Activated CD4-positive, alpha-beta T cell treated with anti-CD3 and anti-CD28 coated beads, Interleukin-2, amount 50 U/mL, for 16 hours (primary cell): ENCODE measurements around the gene CNKSR3.
"Not testable (repeated sequence)": the region's sequence is repeated elsewhere in the genome, so short reads cannot be mapped to it uniquely, and the experiment has no call there.

Experiments used
- DNase-seq: peaks from one replicate; pipeline ENCODE4 v3.0.0-alpha.2; 2020

Gene CNKSR3

DNA sequence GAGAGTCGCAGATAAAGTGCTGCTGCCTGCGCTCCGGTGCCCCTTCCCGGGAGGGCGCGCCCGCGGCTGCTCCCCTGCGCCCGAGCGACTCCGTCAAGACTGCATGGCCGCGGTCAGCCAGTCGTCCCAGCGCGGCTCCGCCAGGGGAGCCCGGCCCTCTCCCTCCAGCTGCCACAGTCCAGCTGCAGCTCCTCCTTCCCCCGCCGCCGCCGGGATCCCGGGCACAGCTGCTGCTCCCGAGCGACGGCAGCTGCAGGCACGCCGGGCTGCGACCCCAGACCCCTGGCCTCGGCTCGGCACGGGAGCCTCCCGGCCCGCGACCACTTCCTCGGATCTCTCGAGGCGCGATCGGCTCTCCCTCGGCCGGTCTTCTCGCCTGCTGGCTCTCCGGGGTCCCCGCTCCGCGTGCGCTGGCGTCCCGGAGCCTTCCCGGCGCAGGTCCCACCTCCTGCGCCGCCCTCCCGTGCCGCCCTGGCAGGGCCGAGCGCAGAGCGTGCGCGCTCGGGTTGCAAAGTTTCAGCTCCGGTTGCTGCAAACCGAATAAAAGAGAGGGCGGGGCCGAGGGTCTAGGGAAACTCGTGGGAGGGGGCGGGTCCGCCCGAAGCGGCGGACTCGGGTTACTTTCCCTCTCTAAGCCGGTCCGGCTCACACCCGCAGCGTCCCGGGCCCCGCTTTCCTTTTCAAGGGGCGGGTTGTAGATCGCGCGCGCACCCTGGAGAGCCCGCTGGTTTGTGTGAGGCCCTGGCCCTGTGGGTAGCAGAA, at the start of gene CNKSR3:
Gene CNKSR3, minus strand, starts transcription at position 542 of the 762 bp plus-strand sequence. CDS start 571 bp downstream, outside the sequence.
- peak; percentile 49 for DNase-seq

DNA sequence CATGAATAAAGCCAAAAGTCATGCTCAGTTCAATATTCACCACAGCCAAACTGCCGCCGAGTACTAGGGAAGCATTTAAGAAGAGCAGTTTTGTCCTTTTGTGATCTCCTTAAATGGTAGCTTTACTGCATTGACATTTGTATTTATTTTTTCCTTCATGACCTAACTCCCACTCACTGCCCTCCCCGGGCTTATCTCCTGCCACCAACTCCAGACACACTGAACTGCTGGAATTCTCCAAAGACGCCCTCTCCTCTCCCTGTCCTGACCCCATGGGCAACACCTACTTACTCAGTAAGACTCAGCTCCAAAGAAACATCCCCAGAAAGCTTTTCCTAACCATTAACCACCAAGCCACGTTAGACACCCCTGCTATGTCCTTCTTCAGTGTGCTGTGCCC, 48.5 kb upstream of the CNKSR3 start:
- no peak for DNase-seq

DNA sequence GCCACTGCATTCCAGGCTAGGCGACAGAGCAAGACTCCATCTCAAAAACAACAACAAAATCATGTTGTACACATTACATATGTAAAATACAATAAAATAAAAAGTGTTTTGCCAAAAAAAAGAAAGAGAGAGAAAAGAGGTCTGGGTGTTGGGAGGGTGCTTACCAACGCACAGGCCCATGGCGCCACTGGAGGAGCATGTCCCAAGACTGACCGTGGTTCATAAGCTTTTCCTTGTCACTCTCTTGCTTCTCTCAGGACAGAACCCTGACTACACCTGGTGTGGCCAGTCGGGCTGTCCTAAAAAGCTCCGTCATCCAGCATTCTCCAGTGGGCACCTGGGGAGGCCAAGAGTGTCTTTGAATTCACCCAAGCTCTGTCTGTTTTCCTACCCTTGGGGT, 48.0 kb upstream of the CNKSR3 start:
- no peak for DNase-seq

DNA sequence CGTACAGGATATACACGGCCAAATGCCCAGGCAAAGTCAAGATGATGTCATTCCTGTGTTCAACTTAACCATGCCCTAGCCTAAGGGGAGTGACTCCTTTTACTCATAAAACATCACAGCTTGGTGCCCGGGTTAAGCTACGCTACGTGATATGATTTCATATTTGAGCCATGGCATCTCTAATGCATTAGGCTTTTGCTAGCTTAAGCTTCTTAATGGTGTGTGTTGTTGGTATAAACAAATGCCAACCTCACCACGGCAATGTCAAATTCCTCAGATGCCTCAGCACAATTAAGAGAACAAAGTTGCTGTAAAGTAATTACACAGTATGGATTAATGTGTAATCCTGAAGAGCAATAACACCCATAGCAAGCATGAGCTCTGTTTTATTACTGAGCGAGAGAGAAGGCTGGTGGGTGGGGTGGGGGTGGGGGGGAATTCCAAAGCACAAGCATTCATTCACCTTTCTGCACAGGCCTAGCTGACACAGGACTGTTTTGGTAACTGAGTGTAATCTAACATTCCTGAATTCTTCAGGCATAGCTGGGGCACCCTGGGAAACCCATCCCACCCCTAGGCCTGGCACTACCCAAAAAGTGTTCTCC, 44.7 kb upstream of the CNKSR3 start:
- DNase-seq: no peak

DNA sequence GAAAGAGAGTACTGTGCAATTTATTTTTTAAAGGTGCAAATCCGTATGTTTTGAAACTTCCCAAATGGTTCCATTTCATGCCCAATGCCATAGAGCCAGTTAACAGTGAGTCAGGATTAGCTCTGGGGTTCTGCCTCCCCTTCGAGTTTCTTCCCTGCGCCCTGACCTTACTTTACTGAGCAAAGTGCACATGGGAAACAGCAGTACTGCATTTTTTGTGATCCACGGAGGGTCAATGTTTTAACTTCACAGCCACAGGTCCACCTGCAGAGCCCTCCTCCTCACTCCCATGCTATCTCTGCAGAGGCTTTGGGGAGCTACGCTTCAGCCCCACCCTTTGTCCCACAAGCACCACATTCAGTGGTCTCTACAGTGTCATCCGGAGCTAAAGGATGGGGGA, 44.0 kb upstream of the CNKSR3 start:
- no peak for DNase-seq

DNA sequence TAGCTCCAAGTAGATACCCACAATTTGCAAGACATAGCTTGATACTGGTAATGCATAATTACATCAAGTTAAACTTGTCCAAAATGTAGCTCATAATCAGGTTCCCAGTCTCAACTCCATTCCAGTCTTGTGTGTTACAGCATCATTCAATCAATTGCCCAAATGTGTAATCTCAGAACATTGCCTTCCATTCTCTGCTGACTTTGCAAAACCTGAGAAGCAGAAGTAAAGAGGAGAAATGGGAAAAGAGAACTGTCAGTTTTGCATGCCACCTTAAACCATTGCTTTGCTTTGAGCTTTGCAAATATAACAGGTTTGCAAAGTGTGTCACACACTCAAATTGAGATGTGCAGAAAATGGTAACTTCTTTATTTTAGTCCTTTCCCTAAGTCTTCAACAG, 40.3 kb upstream of the CNKSR3 start:
- no peak for DNase-seq

DNA sequence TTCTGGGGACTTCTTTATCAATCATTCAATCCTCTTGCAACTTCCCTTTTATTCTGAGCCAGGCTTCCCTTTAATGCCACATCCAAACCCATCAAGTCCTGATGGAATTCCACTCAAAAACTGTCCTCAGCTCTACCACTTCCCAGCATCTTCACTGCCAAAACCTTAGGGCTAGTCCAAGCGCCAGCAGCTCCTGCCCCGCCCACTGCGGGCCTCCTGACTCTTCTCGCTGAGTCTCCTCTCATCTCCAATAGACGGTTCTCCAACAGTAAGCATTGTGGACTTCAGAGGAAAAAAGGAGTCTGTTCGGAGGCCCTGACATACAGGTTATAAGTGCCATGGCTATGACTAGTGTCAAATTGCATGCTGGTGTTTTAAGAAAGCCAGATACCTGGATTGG, 38.7 kb upstream of the CNKSR3 start:
- no peak for DNase-seq

DNA sequence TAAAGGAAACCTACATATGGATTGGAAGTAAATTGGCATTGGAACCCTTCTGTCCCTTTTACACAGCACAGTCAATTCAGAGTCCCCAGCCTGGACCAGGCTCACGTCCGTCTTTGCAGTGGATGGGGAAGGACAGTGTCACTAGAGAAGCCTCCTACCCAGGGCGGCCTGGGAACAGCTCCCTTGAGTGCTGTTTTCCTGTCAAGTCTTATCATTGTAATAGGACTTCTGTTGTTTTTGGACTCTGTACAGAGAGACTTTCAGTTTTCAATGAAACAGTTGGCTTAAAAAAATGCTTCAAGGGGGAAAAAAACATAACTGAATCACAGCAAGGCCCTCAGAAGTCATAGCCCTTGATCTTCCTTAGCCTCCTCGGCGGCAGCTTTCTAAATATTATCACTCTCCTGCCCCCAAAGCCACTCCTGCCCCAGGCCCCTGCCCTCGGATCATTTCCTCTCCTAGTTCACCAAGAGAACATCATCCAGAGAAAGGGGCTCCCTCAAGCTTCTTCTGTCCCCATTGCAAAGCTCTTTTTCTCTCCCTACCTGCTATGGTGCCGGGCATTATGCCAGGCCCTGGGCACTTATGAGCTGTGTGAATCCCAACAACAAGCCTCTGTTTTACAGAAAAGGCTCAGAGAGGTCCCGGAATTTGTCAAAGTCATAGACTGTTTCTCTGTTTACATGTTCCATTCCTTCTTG, 37.8 kb upstream of the CNKSR3 start:
- no peak for DNase-seq

DNA sequence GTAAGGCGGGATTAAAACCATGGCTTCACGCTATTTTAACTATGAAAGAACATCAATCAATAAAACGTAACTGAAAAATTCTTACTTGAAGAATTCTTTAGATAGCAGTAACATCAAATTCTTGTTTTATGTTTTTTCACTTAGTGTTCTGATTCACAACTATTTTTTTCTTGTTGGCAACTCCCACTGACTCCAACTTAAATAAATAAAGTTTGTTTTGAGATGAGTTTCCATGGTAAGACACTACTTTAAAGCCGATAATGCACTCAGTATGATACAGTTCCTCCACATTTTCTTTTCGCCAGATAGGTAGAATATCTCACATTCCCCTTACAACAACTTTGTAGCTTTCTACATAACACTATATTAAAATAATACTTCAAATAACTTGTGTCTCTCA, 33.1 kb upstream of the CNKSR3 start:
- no peak for DNase-seq

DNA sequence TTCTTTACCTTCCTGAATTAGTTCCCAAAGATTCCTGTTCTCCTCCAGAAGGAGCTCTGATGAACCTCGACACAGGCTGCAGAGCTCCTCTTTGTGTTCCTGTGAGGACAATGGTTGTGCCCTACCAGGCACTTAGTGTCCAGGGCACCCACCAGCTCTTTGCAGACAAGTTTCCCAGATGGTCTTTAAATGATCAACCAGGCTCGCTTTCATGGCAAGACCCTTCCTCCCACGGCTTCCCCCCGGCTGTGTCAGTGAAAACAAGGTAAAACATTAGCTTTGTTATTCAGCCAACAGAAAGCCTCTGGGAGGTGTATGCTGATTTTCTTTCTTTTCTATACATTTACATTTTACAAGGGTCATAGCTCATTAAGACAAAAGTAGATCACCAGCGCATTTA, 32.3 kb upstream of the CNKSR3 start:
- DNase-seq: no peak

DNA sequence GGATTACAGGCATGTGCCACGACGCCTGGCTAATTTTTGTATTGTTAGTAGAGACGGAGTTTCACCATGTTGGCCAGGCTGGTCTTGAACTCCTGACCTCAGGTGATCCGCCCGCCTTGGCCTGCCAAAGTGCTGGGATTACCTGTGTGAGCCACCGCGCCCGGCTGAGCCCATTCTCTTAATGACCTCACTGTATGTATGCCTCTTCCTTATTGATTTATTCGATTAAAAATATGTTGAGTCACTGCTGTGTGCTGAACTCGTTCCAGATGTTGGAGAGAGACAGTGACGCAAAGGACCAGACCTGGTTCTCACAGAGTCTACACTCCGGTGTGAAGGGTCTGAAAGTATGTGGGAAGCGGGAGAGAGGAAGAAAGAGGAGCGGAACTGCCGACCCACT, 31.4 kb upstream of the CNKSR3 start:
- not testable (repeated sequence) for DNase-seq

DNA sequence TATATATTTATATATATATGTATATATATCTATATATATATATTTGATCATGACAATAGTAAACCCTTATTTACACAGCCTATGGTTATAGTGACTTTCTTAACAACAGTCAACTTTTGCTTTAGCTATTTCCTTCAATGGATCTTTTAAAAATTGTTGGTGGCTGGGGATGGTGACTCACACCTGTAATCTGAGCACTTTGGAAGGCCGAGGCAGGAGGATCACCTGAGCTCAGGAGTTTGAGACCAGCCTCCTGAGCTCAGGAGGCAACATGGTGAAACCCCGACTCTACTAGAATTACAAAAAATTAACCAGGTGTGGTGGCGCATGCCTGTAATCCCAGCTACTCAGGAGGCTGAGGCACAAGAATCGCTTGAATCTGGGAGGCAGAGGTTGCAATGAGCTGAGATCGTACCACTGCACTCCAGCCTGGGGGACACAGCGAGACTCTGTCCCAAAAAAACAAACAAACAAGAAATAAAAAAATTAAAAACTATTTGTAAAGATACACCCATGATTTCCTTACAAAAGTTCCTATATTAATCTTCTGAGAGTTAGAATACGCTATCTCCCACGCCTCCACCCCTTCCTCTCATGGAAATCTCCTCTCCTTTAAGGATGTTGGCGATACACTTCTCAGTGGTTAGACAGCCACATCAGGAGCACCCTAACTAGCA, 29.2 kb upstream of the CNKSR3 start:
- DNase-seq: no peak

DNA sequence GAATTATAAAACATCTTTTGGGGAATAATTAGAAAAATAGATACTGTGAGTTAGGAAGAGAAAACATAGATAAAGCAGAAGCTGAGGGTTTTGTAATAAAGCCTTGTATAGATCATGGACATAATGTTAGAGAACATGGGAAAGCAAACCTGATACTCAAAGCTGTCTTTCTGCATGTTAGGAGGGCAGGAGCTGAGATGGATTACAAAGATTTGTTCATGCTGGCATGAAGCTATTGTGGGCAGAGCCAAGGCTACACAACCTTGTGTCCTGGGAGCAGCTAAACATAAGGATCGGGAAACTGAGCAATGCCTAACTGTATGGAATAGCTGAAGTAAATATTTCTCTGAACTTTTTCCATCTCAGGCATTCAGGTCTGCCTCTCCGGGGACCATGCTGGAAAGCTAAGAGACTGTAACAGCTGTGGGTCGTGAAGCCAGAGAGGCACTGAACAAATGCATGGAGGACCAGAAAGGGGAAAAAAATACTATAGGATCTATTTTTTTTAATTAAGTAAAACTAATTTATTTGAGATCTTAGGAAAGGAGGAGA, 28.2 kb upstream of the CNKSR3 start:
- DNase-seq: no peak

DNA sequence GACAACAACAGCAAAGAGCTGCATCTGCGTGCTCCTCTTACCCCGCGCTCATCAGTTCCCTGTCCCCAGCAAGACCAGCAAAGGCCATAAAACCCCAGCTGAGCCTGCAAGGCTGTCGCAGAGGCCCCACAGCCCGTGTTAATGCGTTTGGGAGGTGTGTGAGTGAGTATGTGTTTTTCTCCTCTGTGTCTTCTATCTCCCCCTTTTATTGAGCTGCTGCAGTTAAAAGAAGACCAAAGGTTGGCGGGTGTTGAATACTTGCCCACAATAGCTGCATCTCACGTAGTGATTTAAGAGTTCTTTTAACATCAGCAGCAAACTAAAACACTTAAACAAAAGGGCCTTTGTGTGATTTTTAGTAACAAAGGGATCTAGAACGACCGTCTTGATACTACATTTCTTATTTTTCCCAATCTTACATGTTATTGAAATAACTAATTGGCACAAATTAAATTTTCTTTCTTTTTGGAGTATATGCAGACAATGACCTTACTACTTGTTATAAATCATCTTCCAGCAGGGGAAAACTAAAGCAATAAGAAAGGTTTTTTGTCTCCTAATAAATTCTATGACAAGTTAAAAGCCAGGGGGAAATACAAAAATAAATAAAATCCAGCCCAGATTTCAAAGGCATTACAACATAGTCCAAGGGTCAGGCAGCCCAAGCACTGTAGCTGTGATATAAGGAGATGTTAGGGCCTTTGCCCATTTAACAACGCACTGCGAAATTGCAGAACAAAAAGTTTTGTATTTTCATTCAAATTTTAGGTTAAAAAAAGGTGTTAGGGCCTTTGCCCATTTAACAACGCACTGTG, 27.2 kb upstream of the CNKSR3 start:
- no peak for DNase-seq

DNA sequence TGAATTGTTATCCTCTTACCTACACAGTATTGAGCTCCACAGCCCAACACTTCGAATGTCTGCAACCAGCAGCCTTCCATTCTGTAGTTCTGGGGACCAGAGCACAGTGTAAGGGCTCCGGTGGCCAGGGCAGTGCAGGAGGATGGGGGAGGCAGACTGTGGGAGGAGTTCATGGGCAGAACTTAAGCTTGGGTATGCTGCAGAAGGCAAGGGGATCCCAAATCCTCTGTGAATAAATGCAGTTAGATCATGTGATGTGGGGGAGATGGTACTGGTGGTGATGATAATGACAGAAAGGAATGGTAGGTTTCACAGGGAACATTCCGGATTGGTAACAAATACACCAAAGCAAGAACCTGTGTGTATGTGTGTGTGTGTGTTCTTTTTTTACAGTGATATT, 26.5 kb upstream of the CNKSR3 start:
- no peak for DNase-seq

DNA sequence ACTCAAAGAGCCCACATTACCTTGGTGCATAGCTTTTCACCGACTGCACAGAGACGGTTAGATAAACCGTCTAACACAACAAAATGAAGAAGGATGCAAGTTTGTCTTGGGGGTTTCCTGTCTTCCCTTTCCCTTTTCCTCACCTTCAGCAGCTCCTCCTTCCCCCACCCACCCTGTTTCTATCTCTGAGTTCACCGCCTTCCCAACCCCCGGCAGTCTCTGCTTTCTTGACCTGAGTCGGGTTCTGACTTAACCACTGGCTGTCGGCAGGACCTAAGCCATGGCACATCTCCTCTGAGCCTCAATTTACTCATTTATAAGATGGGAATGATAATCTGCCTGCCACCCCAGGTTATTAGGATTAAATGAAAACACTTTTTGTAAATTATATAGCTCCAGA, 25.8 kb upstream of the CNKSR3 start:
- no peak for DNase-seq

DNA sequence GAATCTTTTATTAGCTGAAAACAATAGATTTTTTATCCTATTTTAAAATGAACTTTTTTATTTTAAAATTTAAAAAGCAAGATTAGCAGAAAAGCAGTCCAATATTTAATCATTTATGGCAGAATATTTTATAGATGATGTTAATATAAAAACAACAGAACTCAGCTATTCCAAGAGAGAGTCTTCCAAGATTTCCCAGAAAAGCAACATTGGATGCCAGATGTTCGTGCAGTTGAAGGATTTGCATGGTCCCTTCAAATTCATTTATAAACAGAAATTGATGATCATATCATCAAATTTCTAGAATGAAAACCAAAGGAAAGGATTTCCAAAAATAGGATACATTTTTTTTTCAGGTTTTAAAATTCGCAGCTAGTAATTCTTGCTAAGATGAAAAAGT, 25.4 kb upstream of the CNKSR3 start:
- no peak for DNase-seq

DNA sequence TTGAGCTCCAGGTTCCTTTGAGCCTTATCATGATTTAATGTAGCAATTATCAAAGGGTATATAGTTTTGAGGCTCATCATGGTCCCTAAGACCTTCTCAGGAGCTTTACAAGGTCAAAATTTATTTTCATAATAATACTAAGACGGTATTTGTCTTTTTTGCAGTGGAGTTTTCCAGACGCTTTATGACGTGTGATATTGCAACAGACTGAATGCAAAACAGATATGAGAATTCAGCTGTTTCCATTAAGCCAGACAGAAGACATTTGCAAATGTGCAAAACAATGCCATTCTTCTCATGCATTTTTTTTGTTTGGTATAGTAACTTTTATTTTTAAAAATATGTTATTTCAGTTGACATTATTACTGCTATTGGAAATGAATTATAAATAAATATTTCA, 24.7 kb upstream of the CNKSR3 start:
- DNase-seq: no peak

DNA sequence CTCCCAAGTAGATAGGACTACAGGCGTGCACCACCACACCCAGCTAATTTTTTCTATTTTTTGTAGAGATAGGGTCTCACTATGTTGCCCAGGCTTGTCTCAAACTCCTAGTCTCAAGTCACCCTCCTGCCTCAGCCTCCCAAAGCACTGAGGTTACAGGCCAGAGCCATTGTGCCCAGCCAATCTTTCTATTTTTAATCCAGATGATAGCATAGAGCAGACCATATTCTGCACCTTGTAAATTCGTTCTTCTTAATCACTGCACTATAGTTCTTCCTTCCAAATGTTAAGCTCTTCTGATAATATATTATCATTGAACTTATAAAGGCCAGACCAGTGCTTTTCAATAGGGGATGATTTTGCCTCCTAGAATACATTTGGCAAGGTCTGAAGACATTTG, 24.0 kb upstream of the CNKSR3 start:
- DNase-seq: no peak

DNA sequence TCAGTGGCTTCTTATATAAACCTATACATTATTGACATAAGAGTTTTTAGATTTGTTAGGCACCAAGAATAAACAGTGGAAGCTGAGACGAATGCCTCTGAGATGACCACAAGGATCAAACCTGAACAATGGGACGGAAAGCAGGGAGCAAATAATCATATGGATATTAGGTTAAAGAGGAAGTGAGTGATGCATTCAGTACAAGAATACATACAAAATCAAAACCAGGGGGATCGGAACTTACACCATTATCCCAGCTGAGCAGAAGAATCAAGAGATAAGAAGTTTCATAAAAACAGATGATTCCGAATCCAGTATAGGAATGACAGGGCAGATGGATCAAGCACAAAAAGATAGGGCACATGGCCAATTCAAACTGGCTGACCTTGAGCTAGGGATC, 21.9 kb upstream of the CNKSR3 start:
- no peak for DNase-seq

DNA sequence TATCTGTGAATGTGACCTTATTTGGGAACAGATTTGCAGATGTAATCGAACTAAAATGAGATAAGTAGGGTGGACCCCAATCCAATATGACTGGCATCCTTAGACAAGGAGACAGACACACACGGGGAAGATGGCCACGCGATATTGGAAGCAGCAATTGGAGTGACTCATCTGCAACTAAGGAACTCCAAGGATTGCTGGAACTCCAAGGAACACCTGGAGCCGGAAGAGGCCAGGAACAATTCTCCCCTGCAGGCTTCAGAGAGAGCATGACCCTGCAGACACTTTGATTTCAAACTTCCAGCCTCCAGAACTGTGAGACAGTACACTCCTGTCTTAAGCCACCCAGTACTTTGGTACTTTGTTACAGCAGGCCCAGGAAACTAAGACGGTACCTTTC, 19.5 kb upstream of the CNKSR3 start:
- DNase-seq: no peak

DNA sequence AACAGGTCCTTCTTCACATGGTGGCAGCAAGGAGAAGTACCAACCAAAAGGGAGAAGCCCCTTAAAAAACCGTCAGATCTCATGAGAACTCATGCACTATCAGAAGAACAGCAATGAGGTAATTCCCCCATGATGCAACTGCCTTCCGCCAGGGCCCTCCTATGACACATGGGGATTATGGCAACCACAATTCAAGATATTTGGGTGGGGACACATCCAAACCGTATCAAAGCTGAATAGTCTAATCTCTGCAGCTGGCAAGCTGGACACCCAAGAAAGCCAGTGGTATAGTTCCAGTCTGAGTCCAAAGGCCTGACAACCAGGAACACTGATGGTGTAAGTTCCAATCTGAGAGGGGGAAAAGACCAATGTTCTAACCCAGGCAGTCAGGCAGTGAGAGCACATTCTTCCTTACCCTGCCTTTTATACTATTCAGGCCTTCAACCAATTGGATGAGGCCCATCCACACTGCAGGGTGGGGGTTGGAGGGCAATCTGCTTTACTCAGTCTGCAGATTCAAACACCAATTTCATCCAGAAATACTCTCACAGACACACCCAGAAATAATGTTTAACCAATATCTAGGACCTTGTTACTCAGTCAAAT, 17.9 kb upstream of the CNKSR3 start:
- no peak for DNase-seq
